Activated CD4-positive, alpha-beta T cell treated with anti-CD3 and anti-CD28 coated beads for 4 hours (primary cell): ENCODE results near the gene NBEAL2.
"Not testable (repeated sequence)": the region's sequence is repeated elsewhere in the genome, so short reads cannot be mapped to it uniquely, and the experiment has no call there.

ENCODE experiments used
- DNase-seq, 2 donors: peaks; one replicate each; pipeline ENCODE4 v3.0.0-alpha.2; 2020

Gene NBEAL2

GRCh38 chr3:46962427-46962826, 17.0 kb upstream of the NBEAL2 start:
- no peak for DNase-seq

- no peak for DNase-seq
These were observed 16.5 kb upstream of the NBEAL2 start for GRCh38 chr3:46962990-46963389.

- DNase-seq = not testable (repeated sequence)
These were observed 15.4 kb upstream of the NBEAL2 start for GRCh38 chr3:46964038-46964590.

GRCh38 chr3:46965151-46965550, 14.3 kb upstream of the NBEAL2 start:
- no peak for DNase-seq

- no peak for DNase-seq
These were observed 12.7 kb upstream of the NBEAL2 start for GRCh38 chr3:46966811-46967210.

GRCh38 chr3:46968783-46969428, 10.6 kb upstream of the NBEAL2 start:
- DNase-seq = no peak

- no peak for DNase-seq
These were observed 8.9 kb upstream of the NBEAL2 start for GRCh38 chr3:46970391-46971091.

GRCh38 chr3:46971151-46971550, 8.3 kb upstream of the NBEAL2 start:
- no peak for DNase-seq

- no peak for DNase-seq
These were observed 7.7 kb upstream of the NBEAL2 start for GRCh38 chr3:46971742-46972141.

GRCh38 chr3:46972396-46972795, 7.1 kb upstream of the NBEAL2 start:
- DNase-seq = no peak

GRCh38 chr3:46974421-46975171, 4.9 kb upstream of the NBEAL2 start:
- DNase-seq = no peak

- peak; percentile 91 to 95 for DNase-seq
These were observed 2.9 kb upstream of the NBEAL2 start, which contains the start of gene CCDC12 for GRCh38 chr3:46976326-46977190. TSS of gene CCDC12 (minus strand) at chr3:46976745. CDS start at chr3:46976732, 13 bp downstream.

GRCh38 chr3:46977811-46978195, 1.7 kb upstream of the NBEAL2 start:
- no peak for DNase-seq

- DNase-seq = no peak
These were observed 1.1 kb upstream of the NBEAL2 start for GRCh38 chr3:46978381-46978780.

GRCh38 chr3:46979958-46980497, 562 bp downstream of the NBEAL2 start:
- no peak for DNase-seq

- no peak for DNase-seq
These were observed 2.5 kb downstream of the NBEAL2 start for GRCh38 chr3:46981932-46982471.

- DNase-seq = no peak
These were observed 3.1 kb downstream of the NBEAL2 start for GRCh38 chr3:46982546-46982945.

GRCh38 chr3:46984591-46985459, 5.4 kb downstream of the NBEAL2 start:
- DNase-seq = no peak

GRCh38 chr3:46985588-46985987, 6.1 kb downstream of the NBEAL2 start:
- DNase-seq = no peak

GRCh38 chr3:46986055-46986730, 6.7 kb downstream of the NBEAL2 start:
- DNase-seq = no peak
